GM12872 (cell line): ENCODE results near the gene VANGL2.

ENCODE experiments used
- CTCF ChIP-seq: IDR thresholded peaks from 3 replicates; pipeline ENCODE4 v1.5.1; 2011; ENCODE audit warnings: low read depth, mild to moderate bottlenecking, low read length, moderate library complexity; ENCODE audit not compliant: insufficient read depth

Gene VANGL2

GRCh38 chr1:160359559-160360226 is 40.7 kb upstream of the VANGL2 start:
- no peak for TF ChIP-seq CTCF

GRCh38 chr1:160360227-160360695 is 40.1 kb upstream of the VANGL2 start:
- no peak for TF ChIP-seq CTCF

- no peak for TF ChIP-seq CTCF
Observed at GRCh38 chr1:160361199-160361598, 39.2 kb upstream of the VANGL2 start.

GRCh38 chr1:160361814-160362167 is 38.6 kb upstream of the VANGL2 start:
- no peak for TF ChIP-seq CTCF

- no peak for TF ChIP-seq CTCF
Observed at GRCh38 chr1:160362168-160362957, 38.0 kb upstream of the VANGL2 start.

- no peak for TF ChIP-seq CTCF
Observed at GRCh38 chr1:160363010-160363409, 37.4 kb upstream of the VANGL2 start.

GRCh38 chr1:160363951-160364735 is 36.2 kb upstream of the VANGL2 start:
- no peak for TF ChIP-seq CTCF
